AG08395 (cell line): ENCODE measurements around the gene C11orf42.

Source experiments
- DNase-seq: peaks from one replicate; pipeline ENCODE4 v3.0.0; 2012; ENCODE audit warnings: mixed read lengths, low spot score

Gene C11orf42

DNA sequence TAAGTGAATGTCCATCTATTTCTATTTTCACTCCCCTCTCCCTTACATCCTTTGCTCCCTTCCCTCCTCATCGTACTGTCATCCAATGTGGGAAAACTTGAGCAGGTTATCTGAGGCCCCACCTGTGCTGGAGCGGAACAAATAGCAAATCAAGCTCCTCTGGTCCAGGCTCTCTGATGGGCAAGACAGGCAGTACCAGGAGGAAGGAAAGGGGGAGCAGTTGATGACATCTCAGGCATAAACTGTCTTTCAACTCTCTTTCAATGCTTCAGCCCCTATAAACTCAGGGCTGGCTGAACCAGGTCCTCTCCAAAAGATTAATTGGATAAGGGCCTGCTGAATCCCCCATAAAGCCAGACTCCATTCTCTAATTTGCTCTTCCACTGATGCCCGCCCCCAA lies 52.8 kb downstream of the C11orf42 start:
- no peak for DNase-seq

DNA sequence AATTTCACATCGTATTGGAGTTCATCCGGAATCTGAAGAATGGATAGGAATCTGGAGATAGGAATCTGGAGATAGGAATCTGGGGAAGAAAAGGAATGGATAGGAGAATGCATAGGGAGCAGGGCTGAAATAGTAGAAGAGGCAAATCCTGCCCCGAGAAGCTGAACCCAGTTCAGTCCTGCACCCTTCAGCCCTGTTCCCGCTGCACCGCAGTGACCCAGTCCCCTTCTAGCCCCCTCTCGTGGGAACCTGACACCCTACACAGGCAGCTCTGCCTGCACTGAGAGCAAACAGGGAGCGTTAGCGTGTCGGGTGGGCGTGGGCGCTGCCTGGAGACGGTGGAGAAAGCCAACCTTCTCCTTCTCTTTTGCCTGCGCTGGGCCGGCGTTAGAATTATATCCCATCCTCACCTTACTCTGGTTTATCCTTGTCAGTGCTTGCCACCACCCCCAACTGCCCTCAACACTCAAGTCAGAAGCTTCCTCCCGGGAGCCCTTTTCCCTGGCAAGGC lies 53.3 kb downstream of the C11orf42 start:
- DNase-seq = no peak

DNA sequence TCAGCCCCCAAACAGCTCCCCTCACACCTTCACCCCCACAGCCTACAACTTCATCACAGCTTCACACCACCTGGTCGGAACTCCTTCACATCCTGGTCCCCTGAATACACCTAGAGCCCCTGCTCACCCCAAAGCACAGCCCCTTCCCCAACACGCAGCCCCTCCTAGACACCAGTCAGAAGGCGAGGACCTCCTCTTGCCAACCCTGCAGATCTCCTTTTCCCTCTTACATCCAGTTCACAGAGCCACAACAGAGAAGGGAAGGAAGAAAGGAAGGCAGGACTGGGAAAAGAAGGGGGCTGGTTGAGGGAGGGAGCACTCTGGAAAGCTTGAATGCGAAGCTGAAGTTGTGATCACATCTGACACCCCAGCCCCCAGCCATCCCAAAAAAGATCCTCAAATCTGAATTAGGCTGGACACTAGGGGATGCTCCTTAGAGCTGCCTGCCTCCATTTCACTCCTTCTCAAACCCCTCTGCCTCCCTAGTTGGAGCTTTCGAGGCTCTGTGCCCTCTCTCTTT lies 54.9 kb downstream of the C11orf42 start:
- no peak for DNase-seq
